Measurements from ENCODE around the gene GLUD2.
"Not testable (repeated sequence)": the region's sequence is repeated elsewhere in the genome, so short reads cannot be mapped to it uniquely, and the experiment has no call there.

Gene GLUD2

DNA sequence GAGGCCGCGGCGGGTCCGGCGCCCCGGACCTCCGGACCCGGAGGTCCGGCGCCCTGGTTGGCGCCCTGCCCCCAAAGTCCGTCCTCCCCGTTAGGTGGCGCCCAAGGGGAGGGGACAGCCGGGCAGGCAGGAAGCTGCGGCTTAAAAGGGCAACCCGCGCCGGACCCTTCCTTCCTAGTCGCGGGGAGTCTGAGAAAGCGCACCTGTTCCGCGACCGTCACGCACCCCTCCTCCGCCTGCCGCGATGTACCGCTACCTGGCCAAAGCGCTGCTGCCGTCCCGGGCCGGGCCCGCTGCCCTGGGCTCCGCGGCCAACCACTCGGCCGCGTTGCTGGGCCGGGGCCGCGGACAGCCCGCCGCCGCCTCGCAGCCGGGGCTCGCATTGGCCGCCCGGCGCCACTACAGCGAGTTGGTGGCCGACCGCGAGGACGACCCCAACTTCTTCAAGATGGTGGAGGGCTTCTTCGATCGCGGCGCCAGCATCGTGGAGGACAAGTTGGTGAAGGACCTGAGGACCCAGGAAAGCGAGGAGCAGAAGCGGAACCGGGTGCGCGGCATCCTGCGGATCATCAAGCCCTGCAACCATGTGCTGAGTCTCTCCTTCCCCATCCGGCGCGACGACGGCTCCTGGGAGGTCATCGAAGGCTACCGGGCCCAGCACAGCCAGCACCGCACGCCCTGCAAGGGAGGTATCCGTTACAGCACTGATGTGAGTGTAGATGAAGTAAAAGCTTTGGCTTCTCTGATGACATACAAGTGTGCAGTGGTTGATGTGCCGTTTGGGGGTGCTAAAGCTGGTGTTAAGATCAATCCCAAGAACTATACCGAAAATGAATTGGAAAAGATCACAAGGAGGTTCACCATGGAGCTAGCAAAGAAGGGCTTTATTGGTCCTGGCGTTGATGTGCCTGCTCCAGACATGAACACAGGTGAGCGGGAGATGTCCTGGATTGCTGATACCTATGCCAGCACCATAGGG lies at the start of gene GLUD2:
Gene GLUD2, plus strand, starts transcription at position 170 of the 979 bp plus-strand sequence. Its CDS starts 75 bp downstream, at position 245.
- intact Hi-C loops (cut with DNase I): not testable (repeated sequence)
- peak in 7 of 10 donors; percentile 9 to 83 (median 55) for DNase-seq

DNA sequence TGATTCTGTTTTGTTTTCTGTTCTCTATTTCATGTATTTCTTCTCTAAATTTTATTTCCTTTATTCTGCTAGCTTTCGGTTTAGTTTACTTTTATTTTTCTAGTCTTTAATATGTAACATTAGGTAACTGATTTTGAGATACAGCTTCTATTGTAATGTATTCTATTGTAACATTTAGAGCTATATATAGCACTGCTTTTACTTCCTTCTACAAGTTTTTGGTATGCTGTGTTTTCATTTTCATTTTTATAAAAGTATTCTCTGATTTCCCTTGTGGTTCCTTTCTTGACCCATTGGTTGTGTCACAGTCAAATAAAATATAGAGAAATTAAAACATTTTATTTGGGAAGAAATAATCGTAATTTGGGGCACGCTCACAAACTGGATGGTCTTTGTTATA lies 48.0 kb upstream of the GLUD2 start:
- intact Hi-C loops (cut with DNase I): no loop called here
- DNase-seq: no peak

DNA sequence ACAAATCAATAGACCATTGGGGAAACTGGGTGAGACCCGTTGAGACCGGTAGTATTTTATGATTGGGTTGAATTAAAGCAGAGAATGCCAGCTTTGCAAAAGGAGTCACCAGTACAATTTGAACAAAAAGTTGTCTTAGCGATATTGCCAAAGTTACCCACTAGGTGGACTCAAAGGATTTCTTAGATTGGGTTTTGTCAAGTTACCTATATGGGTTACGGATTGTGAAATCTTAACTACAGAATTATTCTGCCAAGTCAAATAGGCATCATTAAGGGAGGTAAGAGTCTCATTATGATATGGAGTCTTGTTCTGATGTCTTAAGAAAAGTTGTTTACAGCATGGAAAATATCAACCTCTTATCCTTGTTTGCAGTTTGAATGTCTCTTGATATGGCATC lies 46.8 kb upstream of the GLUD2 start:
- intact Hi-C loops (cut with DNase I): no loop called here
- DNase-seq: no peak

DNA sequence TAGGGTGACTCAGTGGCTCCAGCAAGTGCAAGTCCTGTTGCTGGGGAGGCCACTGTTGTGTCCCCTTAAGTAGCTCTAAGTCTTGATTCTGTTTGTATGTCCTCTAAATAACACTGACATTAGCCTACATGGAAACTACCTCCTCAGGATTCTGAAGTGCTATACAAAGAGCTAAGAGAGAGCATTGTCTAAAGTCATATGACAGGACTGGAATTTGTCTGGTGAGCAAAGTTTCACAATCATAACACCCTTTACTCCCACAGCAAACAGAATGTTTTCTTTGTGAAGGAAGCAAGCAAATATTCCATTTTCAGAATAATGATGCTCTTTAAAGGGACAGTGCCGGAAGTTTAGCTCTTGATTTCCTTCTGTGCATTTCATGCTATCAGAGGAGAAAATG lies 38.5 kb upstream of the GLUD2 start:
- no peak for DNase-seq
- intact Hi-C loops (cut with DNase I): no loop called here

GRCh38 chrX:121009764-121010163 lies 37.6 kb upstream of the GLUD2 start:
- DNase-seq: no peak
- intact Hi-C loops (cut with DNase I): no loop called here

DNA sequence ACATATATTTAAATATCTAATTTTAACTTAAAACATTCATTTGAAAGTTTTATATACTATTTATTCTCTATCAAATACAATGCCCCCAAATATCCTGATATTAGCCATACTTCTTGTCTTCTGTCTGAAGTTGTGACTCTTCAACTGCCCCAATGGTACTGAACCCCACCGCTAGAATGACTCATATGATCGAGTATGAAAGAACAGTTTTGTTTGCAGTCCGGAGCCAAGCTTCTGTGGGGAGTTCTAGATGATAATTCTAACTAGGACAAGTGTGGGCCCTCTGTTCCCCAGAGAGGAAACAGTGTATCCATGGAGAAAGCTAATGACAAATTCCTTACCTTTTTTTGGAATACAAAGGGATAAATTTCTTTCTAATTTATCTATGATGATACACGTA lies 37.2 kb upstream of the GLUD2 start:
- intact Hi-C loops (cut with DNase I): no loop called here
- DNase-seq: peak in 1 of 10 donors; percentile 9

DNA sequence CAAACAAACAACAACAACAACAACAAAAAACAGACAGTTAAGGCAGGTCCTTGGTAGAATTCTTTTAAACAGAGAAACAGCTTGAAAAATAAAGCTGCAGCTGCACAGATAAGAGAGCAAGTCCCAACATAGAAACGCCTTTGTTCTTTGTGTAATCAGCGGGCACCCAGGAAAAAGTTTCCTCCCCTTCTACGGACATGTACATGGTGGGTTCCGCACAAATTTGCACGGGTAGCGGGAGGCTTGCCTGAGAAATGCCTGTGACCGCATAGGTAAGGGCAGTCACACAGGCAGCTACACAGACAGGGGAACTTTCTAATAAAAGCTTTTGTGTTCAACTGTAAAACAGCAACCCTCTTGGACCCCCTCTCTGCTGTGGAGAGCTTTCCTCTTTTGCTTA lies 36.2 kb upstream of the GLUD2 start:
- DNase-seq: peak in 1 of 10 donors; percentile 48
- intact Hi-C loops (cut with DNase I): no loop called here

- DNase-seq: no peak
- intact Hi-C loops (cut with DNase I): no loop called here
Observed at GRCh38 chrX:121013897-121014455, 33.4 kb upstream of the GLUD2 start.

DNA sequence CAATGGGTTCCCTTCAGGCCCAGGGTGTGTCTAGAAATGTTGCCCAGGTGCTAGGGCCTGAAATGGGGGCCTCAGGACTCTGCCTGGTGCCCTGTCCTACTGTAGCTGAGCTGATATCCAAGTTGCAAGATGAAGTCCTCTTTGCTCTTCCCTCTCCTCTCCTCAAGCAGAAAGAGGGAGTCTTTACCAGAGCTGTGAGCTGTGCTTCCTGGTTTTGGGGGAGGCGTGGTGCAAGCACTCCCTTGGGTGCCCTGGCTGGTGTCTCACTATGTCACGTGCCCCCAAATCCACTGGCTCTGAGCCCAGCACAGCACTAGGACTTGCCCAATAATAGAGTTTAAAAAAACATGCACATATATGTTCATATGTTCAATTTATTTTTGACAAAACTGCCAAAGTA lies 32.6 kb upstream of the GLUD2 start:
- peak in 1 of 10 donors; percentile 24 for DNase-seq
- intact Hi-C loops (cut with DNase I): no loop called here

DNA sequence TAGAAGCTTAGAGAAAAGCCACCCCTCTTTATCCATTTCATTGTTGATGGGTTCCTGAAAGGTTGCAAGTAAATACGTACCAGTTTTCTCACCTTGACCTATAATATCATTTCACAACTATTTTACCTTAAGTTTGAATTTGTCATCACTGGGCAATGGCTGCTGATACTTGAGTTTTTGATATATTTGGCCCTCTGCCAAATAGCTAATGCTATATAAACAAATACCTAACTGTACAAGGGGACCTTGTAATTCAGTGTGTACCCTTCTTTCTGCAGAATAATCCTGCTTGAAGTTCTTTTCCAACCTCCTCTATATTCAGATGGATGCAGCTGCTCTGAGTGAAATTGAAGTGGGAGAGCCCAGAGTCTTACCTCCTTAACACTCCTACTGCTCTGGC lies 19.0 kb upstream of the GLUD2 start:
- DNase-seq: no peak
- intact Hi-C loops (cut with DNase I): no loop called here

DNA sequence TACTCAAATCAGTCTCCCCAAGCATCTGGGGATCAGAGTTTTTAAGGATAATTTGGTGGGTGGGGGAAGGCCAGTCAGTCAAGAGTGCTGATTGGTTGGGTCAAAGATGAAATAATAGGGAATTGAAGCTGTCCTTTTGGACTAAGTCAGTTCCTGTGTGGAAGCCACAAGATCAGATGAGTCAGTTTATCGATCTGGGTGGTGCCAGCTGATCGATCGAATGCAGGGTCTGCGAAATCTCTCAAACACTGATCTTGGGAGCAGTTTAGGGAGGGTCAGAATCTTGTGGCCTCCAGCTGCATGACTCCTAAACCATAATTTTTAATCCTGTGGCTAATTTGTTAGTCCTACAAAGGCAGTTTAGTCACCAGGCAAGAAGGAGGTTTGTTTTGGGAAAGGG lies 17.3 kb upstream of the GLUD2 start:
- no peak for DNase-seq
- intact Hi-C loops (cut with DNase I): no loop called here

DNA sequence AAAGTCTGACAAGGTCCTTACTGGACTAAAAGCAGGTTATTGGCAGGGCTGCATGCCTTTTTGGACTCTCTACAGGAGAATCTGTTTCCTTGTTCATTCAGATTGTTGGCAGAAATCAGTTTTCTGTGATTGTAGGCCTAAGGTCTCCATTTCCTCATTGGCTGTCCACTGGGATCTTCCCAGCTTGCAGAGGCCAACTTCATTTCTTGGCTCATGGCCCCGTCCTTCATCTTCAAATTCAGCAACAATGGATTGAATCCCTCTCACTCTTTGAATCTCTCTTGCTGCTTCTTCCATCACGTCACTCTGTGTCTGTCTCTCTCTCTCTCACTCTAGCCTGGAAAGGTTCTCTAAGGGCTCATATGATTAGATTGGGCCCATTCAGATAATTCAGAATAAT lies 14.9 kb upstream of the GLUD2 start:
- no peak for DNase-seq
- intact Hi-C loops (cut with DNase I): no loop called here

DNA sequence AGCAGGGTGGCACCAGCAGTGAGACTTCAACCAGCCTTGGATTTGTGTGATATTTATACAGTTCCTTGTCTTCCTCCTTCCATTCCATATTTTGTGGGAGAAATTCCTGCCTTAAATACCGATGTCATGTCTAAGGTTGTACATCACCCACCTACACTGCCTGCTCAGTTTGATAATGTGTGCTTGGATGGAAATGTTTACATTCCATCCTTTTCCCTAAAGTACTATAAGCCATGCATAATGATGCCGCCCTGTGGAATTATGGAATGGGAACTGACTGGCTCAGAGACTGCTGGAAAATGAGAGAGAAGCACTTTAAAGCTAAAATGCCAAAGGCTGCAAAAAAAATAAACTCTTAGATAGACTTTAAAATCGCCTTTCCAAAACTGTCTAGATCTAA lies 11.3 kb upstream of the GLUD2 start:
- no peak for DNase-seq
- intact Hi-C loops (cut with DNase I): no loop called here

GRCh38 chrX:121036951-121037350 lies 10.5 kb upstream of the GLUD2 start:
- intact Hi-C loops (cut with DNase I): no loop called here
- no peak for DNase-seq

DNA sequence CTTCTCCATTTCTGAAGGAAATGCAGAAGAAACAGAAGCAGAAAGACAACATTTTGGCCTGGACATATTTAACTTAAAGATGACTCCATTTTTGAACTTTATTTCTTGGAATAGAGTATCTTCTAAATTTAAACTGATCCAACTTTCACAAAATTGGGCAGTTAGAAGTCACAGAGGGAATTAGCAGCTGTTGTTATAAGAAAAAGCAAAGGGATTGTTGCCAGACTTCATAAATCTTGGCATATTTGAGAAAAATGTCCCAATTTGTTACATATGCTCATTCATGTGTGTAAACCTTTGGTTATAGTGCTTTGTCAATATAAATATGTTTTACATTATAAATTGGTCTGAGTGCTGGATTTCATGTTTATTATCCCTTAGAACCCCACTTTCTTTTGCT lies 3.4 kb downstream of the GLUD2 start:
- intact Hi-C loops (cut with DNase I): no loop called here
- DNase-seq: no peak

DNA sequence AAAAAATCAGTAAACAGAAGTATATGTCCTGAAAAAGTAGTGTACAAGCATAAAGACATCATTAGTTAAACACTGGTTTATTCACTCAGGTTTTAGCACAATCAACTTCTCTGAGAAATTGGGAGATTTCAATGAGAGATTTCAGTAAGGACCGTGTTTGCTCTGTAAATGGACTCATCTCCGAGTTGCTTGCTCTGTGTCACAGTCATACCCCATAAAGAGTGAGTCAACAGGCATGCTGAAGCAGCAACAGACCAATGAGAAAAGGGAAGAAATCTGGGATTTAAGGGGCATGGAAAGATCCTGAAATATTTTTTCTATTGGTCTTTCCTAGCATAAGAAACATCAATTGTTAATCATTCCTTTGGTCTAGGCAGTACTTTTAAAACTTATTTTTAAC lies 4.7 kb downstream of the GLUD2 start:
- DNase-seq: no peak
- intact Hi-C loops (cut with DNase I): no loop called here

GRCh38 chrX:121062289-121062688 lies 14.9 kb downstream of the GLUD2 start:
- DNase-seq: no peak
- intact Hi-C loops (cut with DNase I): no loop called here

DNA sequence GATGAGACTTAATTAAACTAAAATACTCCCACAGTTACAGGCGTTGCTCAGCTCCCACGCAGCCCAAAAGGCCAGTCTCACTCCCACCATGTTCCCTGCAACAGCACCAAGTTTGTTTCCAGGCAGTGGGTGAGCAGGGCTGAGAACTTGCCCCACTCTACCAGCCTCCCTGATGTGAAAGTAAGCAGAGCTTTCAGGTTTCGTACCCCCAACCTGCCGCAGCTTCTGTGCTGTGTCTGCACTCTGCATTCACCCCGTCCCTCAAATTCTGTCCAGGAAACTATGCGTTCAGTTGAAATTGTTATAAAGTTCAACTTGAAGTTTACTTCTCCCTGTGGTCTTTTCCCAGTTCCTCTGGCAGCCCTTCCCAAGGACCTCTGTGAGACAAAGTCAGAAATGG lies 17.2 kb downstream of the GLUD2 start:
- no peak for DNase-seq
- intact Hi-C loops (cut with DNase I): no loop called here

- DNase-seq; intact Hi-C loops (cut with DNase I): not testable (repeated sequence)
Observed at GRCh38 chrX:121084247-121084646, 36.8 kb downstream of the GLUD2 start.

DNA sequence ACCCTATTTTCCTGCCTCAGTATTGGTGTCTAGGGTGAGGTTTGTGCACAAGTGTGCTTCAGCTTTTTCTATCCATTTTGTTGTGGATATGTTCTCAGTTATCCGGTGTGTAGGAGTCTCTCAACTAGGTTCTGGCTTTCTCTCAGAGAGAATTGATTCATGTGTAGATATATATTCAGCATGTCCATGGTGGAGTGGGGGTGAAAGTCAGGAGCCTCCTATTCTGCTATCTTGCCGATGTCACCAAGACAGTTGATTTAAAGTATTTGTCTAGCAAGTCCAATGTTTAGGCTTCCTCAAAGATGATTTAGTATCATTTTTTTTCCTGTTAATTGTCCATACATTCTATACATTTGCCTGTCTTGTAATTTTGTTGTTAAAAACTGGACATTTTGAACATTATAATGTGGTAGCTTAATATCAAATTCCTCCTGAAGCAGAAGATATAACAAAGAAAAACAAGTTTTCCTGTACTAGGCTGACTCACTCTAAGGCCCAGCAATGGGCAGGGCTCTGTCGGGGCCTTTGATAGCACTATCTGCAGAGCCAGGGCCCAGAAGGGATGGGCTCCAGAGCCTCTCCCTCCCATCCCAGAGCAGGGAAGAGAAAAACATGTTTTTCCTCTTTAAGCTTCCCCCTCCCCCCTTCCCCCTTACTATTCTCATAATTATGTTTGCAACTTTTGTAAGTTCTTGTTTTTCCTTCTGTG lies 37.6 kb downstream of the GLUD2 start:
- intact Hi-C loops (cut with DNase I): no loop called here
- no peak for DNase-seq

GRCh38 chrX:121085612-121086010 lies 38.2 kb downstream of the GLUD2 start:
- intact Hi-C loops (cut with DNase I): no loop called here
- no peak for DNase-seq

Measured in posterior cingulate gyrus (tissue), 11 donors.